GM19025 (cell line): ENCODE measurements around the gene TNFSF15.

Source experiments
- ATAC-seq: cut with Tn5 transposase; IDR thresholded peaks from one replicate; pipeline ENCODE4 v1.9.1; 2021; ENCODE audit warnings: mild to moderate bottlenecking, low read depth, moderate library complexity; ENCODE audit not compliant: unreplicated experiment

TNFSF15 gene

GRCh38 chr9:114825126-114825795 lies 19.4 kb upstream of the TNFSF15 start:
- no peak for ATAC-seq

DNA sequence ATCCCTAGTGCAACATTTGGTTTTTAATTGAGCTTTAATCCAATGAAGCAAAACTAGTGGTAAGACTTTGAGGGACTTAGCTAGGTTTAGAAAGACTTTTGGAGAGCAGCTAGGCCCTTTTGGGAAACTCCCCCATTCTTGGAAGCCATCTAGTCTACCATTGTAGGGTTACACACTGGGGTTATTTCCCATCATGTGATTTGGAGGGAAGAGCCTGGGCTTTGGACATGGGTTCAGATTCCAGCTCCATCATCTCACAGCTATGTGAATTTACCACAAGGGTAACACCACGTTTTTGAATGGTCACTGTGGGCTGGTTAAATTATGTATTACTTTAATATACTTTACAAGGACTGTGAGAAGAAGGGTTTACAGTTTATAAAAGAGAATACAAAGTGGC lies 18.3 kb upstream of the TNFSF15 start:
- ATAC-seq: no peak

DNA sequence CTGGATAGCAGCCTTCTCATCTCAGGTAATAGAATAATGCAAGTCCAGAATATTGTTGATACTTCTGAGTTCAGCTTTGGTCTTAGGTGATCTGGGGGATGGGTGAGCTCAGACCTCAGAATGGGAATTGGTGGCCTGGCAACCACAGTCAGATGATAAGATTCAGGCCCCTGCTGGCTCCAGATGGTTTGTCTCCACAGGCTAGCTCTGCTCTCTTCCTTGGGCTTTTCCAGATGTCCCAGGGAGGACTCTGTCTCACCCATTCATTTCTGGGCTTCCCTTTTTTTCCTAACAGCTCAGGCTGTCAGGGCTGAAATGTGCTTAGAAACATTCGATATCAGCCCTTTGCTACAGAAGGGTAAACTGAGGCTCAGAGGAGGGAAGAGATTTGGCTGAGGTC lies 17.6 kb upstream of the TNFSF15 start:
- ATAC-seq: no peak

DNA sequence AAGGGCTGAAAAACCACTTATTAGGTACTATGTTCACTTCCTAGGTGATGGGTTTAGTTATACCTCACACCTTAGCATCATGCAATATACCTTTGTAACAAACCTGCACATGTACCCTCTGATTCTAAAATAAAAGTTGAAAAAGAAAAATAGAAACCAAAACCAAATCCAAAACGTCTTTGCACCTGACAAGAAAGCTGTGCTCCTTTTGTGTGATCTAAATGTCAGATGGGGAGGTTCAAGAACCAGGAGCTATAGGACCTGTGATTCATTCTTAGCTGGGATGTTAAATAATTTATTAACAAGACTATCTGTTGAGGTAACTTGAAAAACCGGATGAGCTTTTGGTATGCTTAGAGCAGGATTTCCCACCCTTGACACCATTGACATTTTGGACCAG lies 16.9 kb upstream of the TNFSF15 start:
- ATAC-seq: no peak

GRCh38 chr9:114820776-114821501 lies 15.1 kb upstream of the TNFSF15 start:
- no peak for ATAC-seq

DNA sequence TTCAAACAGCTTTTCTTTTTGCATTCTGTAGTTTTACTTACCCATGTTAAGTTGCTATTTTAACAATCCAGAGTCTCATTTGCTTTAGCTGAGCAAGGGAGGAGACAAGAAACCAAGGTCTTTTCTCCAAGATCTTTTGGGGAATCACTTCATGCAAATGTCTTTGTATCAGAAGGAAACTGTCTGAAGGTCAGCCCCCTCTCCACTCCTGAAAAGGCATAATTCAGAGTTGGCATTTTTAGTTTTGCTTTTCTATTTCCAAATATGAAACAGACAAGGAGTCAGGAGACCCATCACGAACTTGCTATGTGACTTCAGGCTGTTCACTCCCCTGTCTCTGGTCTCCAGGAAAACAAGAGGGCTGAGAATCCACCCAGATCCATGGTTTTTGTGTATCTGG lies 12.3 kb upstream of the TNFSF15 start:
- ATAC-seq: no peak

DNA sequence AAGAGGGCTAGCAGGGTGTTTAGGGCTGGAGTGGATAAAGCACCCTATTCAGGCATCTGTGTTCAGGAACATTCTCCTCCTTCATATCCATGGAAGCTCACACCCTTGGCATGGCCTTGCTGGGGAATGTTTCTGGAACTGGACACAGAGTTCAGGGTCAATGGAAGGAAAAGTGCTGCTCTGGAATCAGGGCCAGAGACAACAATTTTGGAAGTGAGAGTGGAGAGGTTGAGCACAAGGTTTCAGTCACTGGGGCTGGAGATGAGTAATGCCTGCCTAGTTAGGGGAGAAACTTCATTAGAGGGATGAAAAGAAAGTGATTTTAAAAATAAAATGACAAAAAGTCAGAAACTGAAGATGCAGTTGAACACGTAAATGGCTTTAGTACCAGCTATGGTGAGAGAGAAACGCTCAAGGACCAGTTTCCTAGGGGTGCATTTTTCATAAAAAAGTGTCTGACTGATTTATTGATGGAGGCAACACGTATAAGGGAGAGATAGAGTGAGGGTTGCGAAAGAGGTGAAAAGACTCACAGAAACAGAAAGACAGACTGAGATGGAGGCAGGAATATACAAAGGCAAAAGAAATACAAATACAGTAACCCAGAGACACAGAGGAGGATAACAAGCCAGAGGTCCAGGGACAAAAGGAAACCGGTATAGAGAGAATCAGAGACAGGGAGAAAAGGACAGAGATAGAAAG lies 8.0 kb upstream of the TNFSF15 start:
- no peak for ATAC-seq

- ATAC-seq: no peak
Observed at GRCh38 chr9:114811966-114812636, 6.3 kb upstream of the TNFSF15 start.

DNA sequence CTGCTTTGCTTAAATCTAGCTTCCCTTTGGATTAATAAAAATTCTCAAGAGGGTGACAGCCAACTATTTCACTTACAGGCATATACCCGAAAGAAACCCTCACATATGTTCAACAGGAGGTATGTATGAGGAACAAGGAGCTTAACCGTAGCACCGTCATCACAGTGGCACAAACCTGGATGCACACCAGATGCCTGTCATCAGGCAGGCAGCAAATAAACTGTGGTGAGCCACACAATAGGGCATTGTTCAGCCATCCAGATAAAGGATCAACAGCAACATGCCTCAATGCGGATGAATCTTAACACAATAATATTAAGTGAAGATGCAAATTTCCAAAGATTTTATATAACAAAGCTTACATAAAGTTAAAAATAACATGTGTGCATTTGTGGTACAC lies 5.5 kb upstream of the TNFSF15 start:
- ATAC-seq: no peak

DNA sequence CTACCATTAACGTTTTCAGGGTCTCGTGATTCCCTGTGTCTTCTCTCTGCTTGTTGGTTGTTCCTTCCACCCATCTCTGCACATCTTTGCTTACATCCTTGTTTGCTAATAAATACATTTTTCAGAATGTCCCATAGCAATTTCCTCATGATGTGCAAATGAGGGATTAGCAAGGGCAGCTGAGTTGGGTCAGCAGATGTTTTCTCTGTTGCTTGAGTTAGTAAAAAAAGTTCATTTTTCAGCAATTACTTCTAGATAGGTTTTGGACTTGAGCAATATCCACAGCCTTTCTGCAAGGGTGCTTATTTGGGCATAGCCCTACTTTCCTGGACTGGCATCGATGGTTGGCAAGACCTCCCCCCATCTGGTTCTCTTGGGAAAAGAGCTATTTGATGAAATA lies 4.8 kb upstream of the TNFSF15 start:
- no peak for ATAC-seq

DNA sequence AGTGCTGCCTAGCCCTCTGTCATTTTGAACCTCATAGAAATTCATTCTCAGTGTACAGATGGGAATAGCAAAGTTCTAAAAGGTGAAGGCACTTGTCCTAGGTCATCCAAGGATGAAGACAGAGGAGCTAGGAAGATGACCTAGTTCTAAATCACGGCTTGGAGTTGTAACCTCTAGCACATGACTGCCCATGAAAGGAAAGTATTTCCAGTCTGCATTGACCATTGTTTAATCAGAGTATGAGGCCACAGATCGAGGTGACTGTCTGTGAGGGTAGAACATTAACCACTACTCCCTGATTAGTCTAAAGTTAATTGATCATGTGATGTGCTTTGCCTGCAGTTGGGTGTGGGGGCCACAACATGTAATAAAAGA lies 674 bp upstream of the TNFSF15 start:
- peak; percentile 20 for ATAC-seq

GRCh38 chr9:114804505-114804904 lies 1.3 kb downstream of the TNFSF15 start:
- ATAC-seq: no peak

- no peak for ATAC-seq
Observed at GRCh38 chr9:114803479-114804265, 2.2 kb downstream of the TNFSF15 start.

- no peak for ATAC-seq
Observed at GRCh38 chr9:114799925-114800324, 5.9 kb downstream of the TNFSF15 start.

GRCh38 chr9:114799441-114799840 lies 6.4 kb downstream of the TNFSF15 start:
- ATAC-seq: no peak

DNA sequence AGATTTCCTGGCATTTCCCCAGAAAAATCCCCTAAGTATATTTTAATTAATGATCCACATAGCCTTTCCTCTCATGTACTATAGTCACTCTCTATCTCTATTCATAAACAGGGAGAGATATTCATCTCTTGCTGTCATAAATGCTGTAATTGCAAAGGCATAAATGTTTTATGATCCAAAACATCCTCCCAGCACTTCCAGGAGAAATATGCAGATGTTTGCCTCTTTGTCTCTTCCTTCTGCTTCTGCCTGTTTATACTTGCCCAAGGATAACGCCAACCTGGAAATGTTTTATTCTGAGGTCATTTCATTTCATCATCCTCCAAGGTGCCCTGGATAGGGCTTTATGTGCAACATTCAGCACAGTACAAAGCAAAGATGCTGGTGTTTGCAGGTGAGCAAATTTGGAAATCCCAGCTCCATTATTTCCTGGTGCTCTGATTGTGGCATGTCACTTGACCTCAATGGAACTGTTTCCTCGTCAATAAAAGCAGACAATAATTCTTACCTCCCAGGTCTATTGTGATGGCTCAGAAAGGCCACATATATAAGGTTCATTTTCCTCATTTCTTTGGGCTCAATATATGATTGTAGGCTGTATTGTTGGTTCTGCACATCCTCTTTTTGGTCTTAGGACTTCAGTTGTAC lies 6.9 kb downstream of the TNFSF15 start:
- no peak for ATAC-seq

DNA sequence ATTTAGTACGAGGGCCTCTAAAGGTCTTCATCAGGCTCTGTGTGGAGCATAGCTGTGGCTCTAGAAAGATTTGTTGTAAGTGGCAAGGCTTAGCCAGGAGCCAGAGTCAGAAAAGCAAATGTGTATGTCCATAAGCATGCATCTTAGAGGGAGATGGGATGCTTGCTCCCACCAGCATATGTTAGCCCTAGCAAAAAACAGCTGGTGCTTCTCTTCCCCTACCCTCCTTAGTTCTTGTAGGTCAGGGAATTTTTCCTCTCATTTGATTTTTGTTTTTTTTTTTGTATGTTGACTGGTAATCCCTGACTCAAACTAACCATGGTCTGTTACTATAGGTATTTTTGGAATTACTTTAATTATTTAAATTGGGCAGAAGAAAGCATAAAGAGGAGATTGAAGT lies 7.7 kb downstream of the TNFSF15 start:
- no peak for ATAC-seq

- no peak for ATAC-seq
Observed at GRCh38 chr9:114792396-114792795, 13.4 kb downstream of the TNFSF15 start.

GRCh38 chr9:114791736-114792135 lies 14.1 kb downstream of the TNFSF15 start:
- no peak for ATAC-seq

- ATAC-seq: no peak
Observed at GRCh38 chr9:114791312-114791711, 14.5 kb downstream of the TNFSF15 start.
